HG03469 (cell line): ENCODE results near the gene CYP2F1.
"Not testable (repeated sequence)": the region's sequence is repeated elsewhere in the genome, so short reads cannot be mapped to it uniquely, and the experiment has no call there.

Experiments used
- ATAC-seq: cut with Tn5 transposase; IDR thresholded peaks from one replicate; pipeline ENCODE4 v1.9.1; 2021; ENCODE audit warnings: mild to moderate bottlenecking, moderate library complexity, moderate number of reproducible peaks; ENCODE audit not compliant: unreplicated experiment

Gene CYP2F1

GRCh38 chr19:41114132-41114531 is at the start of gene CYP2F1:
Gene CYP2F1 (plus strand): TSS chr19:41114432. CDS start chr19:41116189, 1,757 bp downstream.
- ATAC-seq: no peak

- no peak for ATAC-seq
These were observed 49.2 kb upstream of the CYP2F1 start for GRCh38 chr19:41064974-41065569.

GRCh38 chr19:41076286-41076685 is 37.9 kb upstream of the CYP2F1 start:
- no peak for ATAC-seq

- ATAC-seq: no peak
These were observed 30.7 kb upstream of the CYP2F1 start for GRCh38 chr19:41083516-41083915.

- no peak for ATAC-seq
These were observed 28.4 kb upstream of the CYP2F1 start for GRCh38 chr19:41085748-41086415.

- no peak for ATAC-seq
These were observed 26.1 kb upstream of the CYP2F1 start, which contains the start of gene CYP2A13 for GRCh38 chr19:41088151-41088550. Gene CYP2A13 (plus strand): TSS chr19:41088451. CDS start chr19:41088472, 21 bp downstream.

- no peak for ATAC-seq
These were observed 24.3 kb upstream of the CYP2F1 start for GRCh38 chr19:41089959-41090358.

GRCh38 chr19:41095703-41096102 is 18.5 kb upstream of the CYP2F1 start:
- ATAC-seq: no peak

GRCh38 chr19:41096353-41096752 is 17.9 kb upstream of the CYP2F1 start:
- ATAC-seq: no peak

- ATAC-seq: no peak
These were observed 16.9 kb upstream of the CYP2F1 start for GRCh38 chr19:41097302-41097701.

- ATAC-seq: no peak
These were observed 15.5 kb upstream of the CYP2F1 start for GRCh38 chr19:41098762-41099161.

GRCh38 chr19:41102210-41102609 is 12.0 kb upstream of the CYP2F1 start:
- not testable (repeated sequence) for ATAC-seq

- ATAC-seq: no peak
These were observed 8.1 kb upstream of the CYP2F1 start for GRCh38 chr19:41106177-41106576.

- no peak for ATAC-seq
These were observed 2.9 kb upstream of the CYP2F1 start for GRCh38 chr19:41111296-41111695.

- ATAC-seq: no peak
These were observed 2.4 kb upstream of the CYP2F1 start for GRCh38 chr19:41111750-41112295.

GRCh38 chr19:41112728-41113290 is 1.4 kb upstream of the CYP2F1 start:
- no peak for ATAC-seq

GRCh38 chr19:41116261-41116660 is 2.0 kb downstream of the CYP2F1 start:
- no peak for ATAC-seq

GRCh38 chr19:41120929-41121911 is 7.0 kb downstream of the CYP2F1 start:
- not testable (repeated sequence) for ATAC-seq

GRCh38 chr19:41122846-41123245 is 8.6 kb downstream of the CYP2F1 start:
- not testable (repeated sequence) for ATAC-seq

- ATAC-seq: no peak
These were observed 9.6 kb downstream of the CYP2F1 start for GRCh38 chr19:41123716-41124294.
